HG03432 (cell line): ENCODE measurements around the gene MTG2.

Experiments
- ATAC-seq: cut with Tn5 transposase; IDR thresholded peaks from one replicate; pipeline ENCODE4 v1.9.1; 2021; ENCODE audit warnings: mild to moderate bottlenecking, moderate library complexity; ENCODE audit not compliant: unreplicated experiment

Gene MTG2

GRCh38 chr20:62160876-62161275 is 22.0 kb upstream of the MTG2 start:
- no peak for ATAC-seq

GRCh38 chr20:62161347-62161746 is 21.5 kb upstream of the MTG2 start:
- no peak for ATAC-seq

GRCh38 chr20:62162765-62163484 is 19.9 kb upstream of the MTG2 start:
- no peak for ATAC-seq

GRCh38 chr20:62163485-62163865 is 19.4 kb upstream of the MTG2 start:
- no peak for ATAC-seq

GRCh38 chr20:62163986-62164762 is 18.7 kb upstream of the MTG2 start:
- ATAC-seq: no peak

GRCh38 chr20:62164879-62165761 is 17.7 kb upstream of the MTG2 start:
- ATAC-seq: no peak

- ATAC-seq: no peak
Measured at GRCh38 chr20:62165762-62166399, 16.9 kb upstream of the MTG2 start.

GRCh38 chr20:62167474-62167873 is 15.4 kb upstream of the MTG2 start:
- ATAC-seq: no peak

GRCh38 chr20:62168061-62168460 is 14.8 kb upstream of the MTG2 start:
- ATAC-seq: no peak

- no peak for ATAC-seq
Measured at GRCh38 chr20:62168890-62169435, 13.9 kb upstream of the MTG2 start.

- ATAC-seq: no peak
Measured at GRCh38 chr20:62170536-62170935, 12.3 kb upstream of the MTG2 start.

GRCh38 chr20:62171245-62171644 is 11.6 kb upstream of the MTG2 start:
- ATAC-seq: no peak

- ATAC-seq: no peak
Measured at GRCh38 chr20:62172666-62173065, 10.2 kb upstream of the MTG2 start.

GRCh38 chr20:62174021-62174804 is 8.6 kb upstream of the MTG2 start:
- ATAC-seq: no peak

GRCh38 chr20:62174870-62175624 is 7.8 kb upstream of the MTG2 start:
- no peak for ATAC-seq

GRCh38 chr20:62175711-62176110 is 7.1 kb upstream of the MTG2 start:
- ATAC-seq: no peak

GRCh38 chr20:62176866-62177265 is 6.0 kb upstream of the MTG2 start:
- no peak for ATAC-seq

GRCh38 chr20:62177307-62177706 is 5.5 kb upstream of the MTG2 start:
- no peak for ATAC-seq
